ENCODE results near the gene TMEM178B.

GRCh38 chr7:141525973-141526514 is 452.2 kb downstream of the TMEM178B start:
- no peak for TF ChIP-seq POLR2A (IDR thresholded peaks at IDR 0.05; ENCODE audit: low read depth, low read length)
- no peak for TF ChIP-seq MYC (IDR thresholded peaks at IDR 0.05; ENCODE audit: insufficient read depth, insufficient read length, insufficient replicate concordance, low read length, severe bottlenecking)

All from GM12878 (cell line).